A549 (cell line): Measurements from ENCODE around the gene STYX.

Experiments
- EP300 ChIP-seq, 2 experiments: fragments of >200 bp; sonication (Bioruptor Twin); formaldehyde crosslinking; IDR thresholded peaks; 2 replicates in 1 of 2; 3 replicates in 1 of 2; pipeline ENCODE4 v1.6.1; 2016 to 2017
- REST ChIP-seq: fragments of 200-600 bp; sonication (generic); IDR thresholded peaks from 2 replicates; pipeline ENCODE4 v1.6.1; 2016; ENCODE audit warnings: antibody characterized with exemption, mild to moderate bottlenecking, moderate library complexity
- RNF2 ChIP-seq: fragments of 200-600 bp; sonication (generic); IDR thresholded peaks from 2 replicates; pipeline ENCODE4 v1.6.1; 2016; ENCODE audit warnings: low read depth, mild to moderate bottlenecking, antibody characterized with exemption, moderate library complexity, borderline replicate concordance
- TP53 ChIP-seq: fragments of 250-450 bp; sonication (Bioruptor Pico); IDR thresholded peaks from 2 replicates; pipeline ENCODE4 v1.5.0; 2021; ENCODE audit warnings: mild to moderate bottlenecking, moderate library complexity
- TF ChIP-seq, protein P1 (sequence below): IDR thresholded peaks from 2 replicates; pipeline ENCODE4 v1.6.1; 2012; ENCODE audit warnings: low read depth, borderline replicate concordance
- TF ChIP-seq, protein P2 (sequence below): IDR thresholded peaks from 2 replicates; pipeline ENCODE4 v1.6.1; 2012
- TF ChIP-seq, protein P3 (sequence below): fragments of >200 bp; sonication (Bioruptor Twin); formaldehyde crosslinking; IDR thresholded peaks from 3 replicates; pipeline ENCODE4 v1.5.1; 2016

GRCh38 chr14:52729585-52729924 lies 411 bp upstream of the STYX start:
- TF ChIP-seq, protein P1, sequence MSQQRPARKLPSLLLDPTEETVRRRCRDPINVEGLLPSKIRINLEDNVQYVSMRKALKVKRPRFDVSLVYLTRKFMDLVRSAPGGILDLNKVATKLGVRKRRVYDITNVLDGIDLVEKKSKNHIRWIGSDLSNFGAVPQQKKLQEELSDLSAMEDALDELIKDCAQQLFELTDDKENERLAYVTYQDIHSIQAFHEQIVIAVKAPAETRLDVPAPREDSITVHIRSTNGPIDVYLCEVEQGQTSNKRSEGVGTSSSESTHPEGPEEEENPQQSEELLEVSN = no peak
- no peak for TF ChIP-seq TP53 (CRISPR knock-in tag)
- TF ChIP-seq REST = no peak
- no peak for TF ChIP-seq RNF2
- TF ChIP-seq, protein P2, sequence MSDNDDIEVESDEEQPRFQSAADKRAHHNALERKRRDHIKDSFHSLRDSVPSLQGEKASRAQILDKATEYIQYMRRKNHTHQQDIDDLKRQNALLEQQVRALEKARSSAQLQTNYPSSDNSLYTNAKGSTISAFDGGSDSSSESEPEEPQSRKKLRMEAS = no peak
- no peak for TF ChIP-seq EP300 (IDR thresholded peaks at IDR 0.05)
- TF ChIP-seq, protein P3, sequence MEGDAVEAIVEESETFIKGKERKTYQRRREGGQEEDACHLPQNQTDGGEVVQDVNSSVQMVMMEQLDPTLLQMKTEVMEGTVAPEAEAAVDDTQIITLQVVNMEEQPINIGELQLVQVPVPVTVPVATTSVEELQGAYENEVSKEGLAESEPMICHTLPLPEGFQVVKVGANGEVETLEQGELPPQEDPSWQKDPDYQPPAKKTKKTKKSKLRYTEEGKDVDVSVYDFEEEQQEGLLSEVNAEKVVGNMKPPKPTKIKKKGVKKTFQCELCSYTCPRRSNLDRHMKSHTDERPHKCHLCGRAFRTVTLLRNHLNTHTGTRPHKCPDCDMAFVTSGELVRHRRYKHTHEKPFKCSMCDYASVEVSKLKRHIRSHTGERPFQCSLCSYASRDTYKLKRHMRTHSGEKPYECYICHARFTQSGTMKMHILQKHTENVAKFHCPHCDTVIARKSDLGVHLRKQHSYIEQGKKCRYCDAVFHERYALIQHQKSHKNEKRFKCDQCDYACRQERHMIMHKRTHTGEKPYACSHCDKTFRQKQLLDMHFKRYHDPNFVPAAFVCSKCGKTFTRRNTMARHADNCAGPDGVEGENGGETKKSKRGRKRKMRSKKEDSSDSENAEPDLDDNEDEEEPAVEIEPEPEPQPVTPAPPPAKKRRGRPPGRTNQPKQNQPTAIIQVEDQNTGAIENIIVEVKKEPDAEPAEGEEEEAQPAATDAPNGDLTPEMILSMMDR = no peak
